ENCODE results near the gene B3GNT3.
A peak's percentile ranks its signal among the peaks of the same experiment; 100 is the strongest.
"Not testable (repeated sequence)": the region's sequence is repeated elsewhere in the genome, so short reads cannot be mapped to it uniquely, and the experiment has no call there.

The B3GNT3 gene

GRCh38 chr19:17777840-17778239 is 17.1 kb upstream of the B3GNT3 start:
- not testable (repeated sequence) for H3K9me3 Mint-ChIP-seq, H3K4me3 Mint-ChIP-seq, DNase-seq, H3K27ac Mint-ChIP-seq, H3K27me3 Mint-ChIP-seq, H3K4me1 Mint-ChIP-seq
- CTCF ChIA-PET = interaction anchor here (0.7 kb wide), 1 partner anchor 347 kb away, joined by 3 read pairs; no protein-coding TSS in a partner anchor
- peaks cover 48% of the 10 kb centered on the region for H3K36me3 Mint-ChIP-seq

- DNase-seq = peak; percentile 62
- Mint-ChIP-seq H3K27ac (no peak overlapping the region), H3K27me3 (no peaks in the 10 kb centered on the region), H3K4me3 (no peak overlapping the region), H3K36me3 (peaks cover 42% of the 10 kb centered on the region), H3K9me3 (no peaks in the 10 kb centered on the region), H3K4me1 (peaks cover 5% of the 10 kb centered on the region)
- CTCF ChIA-PET = interaction anchor here (0.7 kb wide), 1 partner anchor 347 kb away, joined by 3 read pairs; no protein-coding TSS in a partner anchor
Observed at GRCh38 chr19:17778251-17778967, 16.5 kb upstream of the B3GNT3 start.

- Mint-ChIP-seq H3K27me3 (no peaks in the 10 kb centered on the region), H3K4me1 (peaks cover 10% of the 10 kb centered on the region), H3K36me3 (peaks cover 42% of the 10 kb centered on the region), H3K4me3 (no peak overlapping the region), H3K9me3 (no peaks in the 10 kb centered on the region), H3K27ac (peak overlapping the region; percentile 49)
- CTCF ChIA-PET = no interaction called here
- no peak for DNase-seq
Observed at GRCh38 chr19:17778968-17779929, 15.7 kb upstream of the B3GNT3 start.

GRCh38 chr19:17780781-17781180 is 14.2 kb upstream of the B3GNT3 start:
- peaks cover 39% of the 10 kb centered on the region for H3K36me3 Mint-ChIP-seq
- H3K4me1 Mint-ChIP-seq = peaks cover 13% of the 10 kb centered on the region
- CTCF ChIA-PET = no interaction called here
- no peak for DNase-seq
- H3K4me3 Mint-ChIP-seq = no peak overlapping the region
- no peak overlapping the region for H3K27ac Mint-ChIP-seq
- no peaks in the 10 kb centered on the region for H3K9me3 Mint-ChIP-seq
- H3K27me3 Mint-ChIP-seq = no peaks in the 10 kb centered on the region

- H3K27me3 Mint-ChIP-seq, DNase-seq, H3K4me3 Mint-ChIP-seq, H3K27ac Mint-ChIP-seq, H3K9me3 Mint-ChIP-seq: not testable (repeated sequence)
- H3K36me3 Mint-ChIP-seq = peaks cover 39% of the 10 kb centered on the region
- CTCF ChIA-PET = interaction anchor here (1.0 to 3.1 kb wide), 7 partner anchors 9 to 211 kb away, joined by 3 to 12 read pairs (median 5); no protein-coding TSS in a partner anchor
- peaks cover 16% of the 10 kb centered on the region for H3K4me1 Mint-ChIP-seq
Observed at GRCh38 chr19:17783721-17784120, 11.2 kb upstream of the B3GNT3 start.

- Mint-ChIP-seq H3K27me3 (no peaks in the 10 kb centered on the region), H3K27ac (no peak overlapping the region), H3K4me1 (peaks cover 18% of the 10 kb centered on the region), H3K9me3 (no peaks in the 10 kb centered on the region), H3K4me3 (no peak overlapping the region), H3K36me3 (peaks cover 45% of the 10 kb centered on the region)
- peak; percentile 85 for DNase-seq
- CTCF ChIA-PET = interaction anchor here (0.9 to 3.1 kb wide), 10 partner anchors 10 to 212 kb away, joined by 3 to 12 read pairs (median 4); partner anchors contain the start of gene B3GNT3
Observed at GRCh38 chr19:17784201-17785008, 10.5 kb upstream of the B3GNT3 start.

GRCh38 chr19:17787274-17787913 is 7.5 kb upstream of the B3GNT3 start:
- Mint-ChIP-seq H3K4me1 (peaks cover 41% of the 10 kb centered on the region), H3K4me3 (no peak overlapping the region), H3K9me3 (no peaks in the 10 kb centered on the region), H3K36me3 (peaks cover 40% of the 10 kb centered on the region), H3K27ac (no peak overlapping the region), H3K27me3 (no peaks in the 10 kb centered on the region)
- CTCF ChIA-PET = no interaction called here
- DNase-seq = no peak

- no peak overlapping the region for H3K27ac Mint-ChIP-seq
- DNase-seq = no peak
- no peaks in the 10 kb centered on the region for H3K9me3 Mint-ChIP-seq
- peaks cover 37% of the 10 kb centered on the region for H3K36me3 Mint-ChIP-seq
- CTCF ChIA-PET = no interaction called here
- no peak overlapping the region for H3K4me3 Mint-ChIP-seq
- peaks cover 48% of the 10 kb centered on the region for H3K4me1 Mint-ChIP-seq
- H3K27me3 Mint-ChIP-seq = peaks cover 4% of the 10 kb centered on the region
Observed at GRCh38 chr19:17788632-17789031, 6.3 kb upstream of the B3GNT3 start.

GRCh38 chr19:17790059-17790780 is 4.7 kb upstream of the B3GNT3 start:
- CTCF ChIA-PET = interaction anchor here (1.1 to 1.9 kb wide), 3 partner anchors 15 to 87 kb away, joined by 3 to 7 read pairs (median 4); no protein-coding TSS in a partner anchor

GRCh38 chr19:17794412-17794730 is 567 bp upstream of the B3GNT3 start:
- Mint-ChIP-seq H3K4me3 (no peak overlapping the region), H3K36me3 (peaks cover 3% of the 10 kb centered on the region), H3K4me1 (peaks cover 66% of the 10 kb centered on the region), H3K27me3 (peaks cover 40% of the 10 kb centered on the region), H3K27ac (no peak overlapping the region), H3K9me3 (no peaks in the 10 kb centered on the region)
- DNase-seq = no peak
- CTCF ChIA-PET = interaction anchor here (0.9 kb wide), 1 partner anchor 10 kb away, joined by 4 read pairs; no protein-coding TSS in a partner anchor

More at GRCh38 chr19:17790059-17790780, 4.7 kb upstream of the B3GNT3 start:
- peaks cover 25% of the 10 kb centered on the region for H3K36me3 Mint-ChIP-seq
- H3K27ac Mint-ChIP-seq = peak overlapping the region; percentile 68
- H3K9me3 Mint-ChIP-seq = no peaks in the 10 kb centered on the region
- peaks cover 53% of the 10 kb centered on the region for H3K4me1 Mint-ChIP-seq
- peaks cover 20% of the 10 kb centered on the region for H3K27me3 Mint-ChIP-seq
- no peak overlapping the region for H3K4me3 Mint-ChIP-seq
- DNase-seq = no peak

- peaks cover 48% of the 10 kb centered on the region for H3K27me3 Mint-ChIP-seq
- H3K27ac Mint-ChIP-seq = no peak overlapping the region
- no peak for DNase-seq
- H3K4me3 Mint-ChIP-seq = no peak overlapping the region
- H3K9me3 Mint-ChIP-seq = no peaks in the 10 kb centered on the region
- CTCF ChIA-PET = interaction anchor here (0.6 to 0.9 kb wide), 2 partner anchors 11 to 60 kb away, joined by 3 to 4 read pairs; no protein-coding TSS in a partner anchor
- peaks cover 57% of the 10 kb centered on the region for H3K4me1 Mint-ChIP-seq
- H3K36me3 Mint-ChIP-seq = no peaks in the 10 kb centered on the region
Observed at GRCh38 chr19:17795495-17795856, 538 bp downstream of the B3GNT3 start.

GRCh38 chr19:17796013-17796837 is 1.3 kb downstream of the B3GNT3 start:
- H3K4me1 Mint-ChIP-seq = peaks cover 51% of the 10 kb centered on the region
- DNase-seq = no peak
- H3K36me3 Mint-ChIP-seq = no peaks in the 10 kb centered on the region
- H3K27me3 Mint-ChIP-seq = peaks cover 50% of the 10 kb centered on the region
- H3K4me3 Mint-ChIP-seq = no peak overlapping the region
- no peaks in the 10 kb centered on the region for H3K9me3 Mint-ChIP-seq
- no peak overlapping the region for H3K27ac Mint-ChIP-seq
- CTCF ChIA-PET = interaction anchor here (1.1 kb wide), 1 partner anchor 58 kb away, joined by 3 read pairs; no protein-coding TSS in a partner anchor
